Effector memory CD4-positive, alpha-beta T cell (primary cell): Measurements from ENCODE around the gene PSMB5.

ENCODE experiments used
- DNase-seq, 3 donors: peaks; one replicate each; pipeline ENCODE4 v3.0.0-alpha.2; 2020
- H3K27ac ChIP-seq: 2 replicates; pipeline ENCODE4 v1.7.0; 2013; ENCODE audit warnings: mild to moderate bottlenecking, low read length, moderate library complexity; ENCODE audit not compliant: insufficient read depth, poor library complexity, severe bottlenecking
- H3K27me3 ChIP-seq: replicated peaks from 2 replicates; pipeline ENCODE4 v1.7.0; 2013; ENCODE audit warnings: mild to moderate bottlenecking, low read length; ENCODE audit not compliant: insufficient read depth, control insufficient read depth, poor library complexity, severe bottlenecking
- H3K36me3 ChIP-seq: 2 replicates; pipeline ENCODE4 v1.7.0; 2013; ENCODE audit warnings: mild to moderate bottlenecking, low read length, moderate library complexity; ENCODE audit not compliant: control insufficient read depth, insufficient read depth
- H3K4me1 ChIP-seq: 2 replicates; pipeline ENCODE4 v1.7.0; 2013; ENCODE audit warnings: low read length, mild to moderate bottlenecking; ENCODE audit not compliant: control insufficient read depth, insufficient read depth, poor library complexity, severe bottlenecking
- H3K4me3 ChIP-seq: 2 replicates; pipeline ENCODE4 v1.7.0; 2013; ENCODE audit warnings: low read length, low read depth, mild to moderate bottlenecking; ENCODE audit not compliant: insufficient read depth, poor library complexity, severe bottlenecking
- H3K9me3 ChIP-seq: 2 replicates; pipeline ENCODE4 v1.7.0; 2013; ENCODE audit warnings: mild to moderate bottlenecking, low read length, moderate library complexity; ENCODE audit not compliant: control insufficient read depth

Gene PSMB5

DNA sequence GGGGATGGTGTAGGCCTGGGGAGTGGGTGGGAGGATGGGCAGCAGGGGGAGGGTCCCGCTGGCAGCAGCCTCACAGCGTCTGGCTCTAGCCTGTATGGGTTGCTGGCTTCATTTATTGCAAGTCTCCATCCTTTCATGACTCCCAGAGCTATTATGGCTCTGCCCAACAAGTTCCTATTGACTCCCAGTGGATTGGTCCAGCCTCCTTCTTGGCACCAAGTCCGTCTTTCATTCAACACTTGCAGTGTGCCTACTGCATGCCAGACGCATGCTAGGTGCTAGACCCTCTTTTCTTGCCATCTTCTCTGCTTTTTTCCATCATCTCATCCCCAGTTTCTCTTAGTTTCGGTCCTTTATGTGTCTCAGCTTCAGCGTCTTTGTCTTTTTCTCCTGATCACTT is 8.4 kb upstream of the PSMB5 start:
- no peak overlapping the region for H3K27ac ChIP-seq
- H3K27me3 ChIP-seq = no peaks in the 10 kb centered on the region
- H3K36me3 ChIP-seq = no peaks in the 10 kb centered on the region
- H3K4me1 ChIP-seq = no peaks in the 10 kb centered on the region
- DNase-seq = no peak
- no peaks in the 10 kb centered on the region for H3K9me3 ChIP-seq
- H3K4me3 ChIP-seq = no peak overlapping the region

GRCh38 chr14:23042162-23042965 is 7.7 kb upstream of the PSMB5 start, which contains the start of gene PSMB11:
PSMB11 (plus strand) TSS chr14:23042212; CDS start chr14:23042226, 14 bp downstream.
- H3K27me3 ChIP-seq = no peaks in the 10 kb centered on the region
- H3K9me3 ChIP-seq = no peaks in the 10 kb centered on the region
- no peaks in the 10 kb centered on the region for H3K36me3 ChIP-seq
- no peaks in the 10 kb centered on the region for H3K4me1 ChIP-seq
- no peak within 1 kb of the TSS for H3K27ac ChIP-seq
- no peak within 1 kb of the TSS for H3K4me3 ChIP-seq
- DNase-seq = no peak

DNA sequence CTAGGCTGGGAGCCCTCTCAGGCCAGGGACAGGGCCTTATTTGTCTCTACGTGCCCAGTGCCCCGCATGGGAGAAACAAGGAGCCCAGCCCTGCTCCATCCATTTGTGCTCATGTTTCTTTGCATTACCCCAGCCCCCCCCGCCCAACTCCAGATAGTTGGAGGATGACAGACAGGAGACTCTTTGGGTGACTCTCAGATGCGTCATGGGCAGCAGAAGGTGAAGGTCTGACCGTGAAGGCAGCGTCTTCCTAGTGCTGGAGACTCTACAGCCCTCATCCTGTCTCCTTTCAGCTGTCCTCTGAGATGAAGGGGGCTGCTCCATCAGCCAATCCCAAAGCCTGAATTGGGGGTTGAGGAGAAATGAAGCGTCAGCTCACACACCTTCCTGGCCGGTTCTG is 7.0 kb upstream of the PSMB5 start:
- H3K4me1 ChIP-seq = no peaks in the 10 kb centered on the region
- no peaks in the 10 kb centered on the region for H3K36me3 ChIP-seq
- no peaks in the 10 kb centered on the region for H3K9me3 ChIP-seq
- H3K27ac ChIP-seq = no peak overlapping the region
- H3K27me3 ChIP-seq = no peaks in the 10 kb centered on the region
- DNase-seq = no peak
- no peak overlapping the region for H3K4me3 ChIP-seq

DNA sequence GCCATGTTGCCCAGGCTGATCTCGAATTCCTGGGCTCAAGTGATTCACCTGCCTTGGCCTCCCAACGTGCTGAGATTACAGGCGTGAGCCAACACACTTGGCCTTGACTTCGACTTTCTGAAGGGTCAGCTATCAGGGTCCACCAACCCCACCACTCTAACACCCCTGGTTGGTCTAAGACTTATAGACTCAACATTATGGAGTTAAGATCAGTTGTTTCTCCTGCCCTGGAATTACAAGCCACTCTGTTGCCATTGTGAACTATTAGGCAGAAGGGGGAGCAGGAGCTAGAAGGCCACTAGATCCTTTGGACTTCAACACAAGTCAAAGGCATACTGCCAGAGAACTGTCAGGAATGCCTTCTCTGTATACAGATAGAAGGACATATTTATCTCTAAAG is 5.4 kb upstream of the PSMB5 start:
- H3K4me3 ChIP-seq = no peak overlapping the region
- no peak for DNase-seq
- no peaks in the 10 kb centered on the region for H3K9me3 ChIP-seq
- H3K36me3 ChIP-seq = no peaks in the 10 kb centered on the region
- no peaks in the 10 kb centered on the region for H3K27me3 ChIP-seq
- H3K4me1 ChIP-seq = no peaks in the 10 kb centered on the region
- no peak overlapping the region for H3K27ac ChIP-seq

GRCh38 chr14:23035303-23036144 is 824 bp upstream of the PSMB5 start:
- DNase-seq = no peak
- Histone ChIP-seq H3K27me3 (no peaks in the 10 kb centered on the region), H3K4me3 (peak overlapping the region; percentile 79), H3K36me3 (peaks cover 16% of the 10 kb centered on the region), H3K4me1 (peaks cover 14% of the 10 kb centered on the region), H3K9me3 (no peaks in the 10 kb centered on the region), H3K27ac (peak overlapping the region; percentile 87)

DNA sequence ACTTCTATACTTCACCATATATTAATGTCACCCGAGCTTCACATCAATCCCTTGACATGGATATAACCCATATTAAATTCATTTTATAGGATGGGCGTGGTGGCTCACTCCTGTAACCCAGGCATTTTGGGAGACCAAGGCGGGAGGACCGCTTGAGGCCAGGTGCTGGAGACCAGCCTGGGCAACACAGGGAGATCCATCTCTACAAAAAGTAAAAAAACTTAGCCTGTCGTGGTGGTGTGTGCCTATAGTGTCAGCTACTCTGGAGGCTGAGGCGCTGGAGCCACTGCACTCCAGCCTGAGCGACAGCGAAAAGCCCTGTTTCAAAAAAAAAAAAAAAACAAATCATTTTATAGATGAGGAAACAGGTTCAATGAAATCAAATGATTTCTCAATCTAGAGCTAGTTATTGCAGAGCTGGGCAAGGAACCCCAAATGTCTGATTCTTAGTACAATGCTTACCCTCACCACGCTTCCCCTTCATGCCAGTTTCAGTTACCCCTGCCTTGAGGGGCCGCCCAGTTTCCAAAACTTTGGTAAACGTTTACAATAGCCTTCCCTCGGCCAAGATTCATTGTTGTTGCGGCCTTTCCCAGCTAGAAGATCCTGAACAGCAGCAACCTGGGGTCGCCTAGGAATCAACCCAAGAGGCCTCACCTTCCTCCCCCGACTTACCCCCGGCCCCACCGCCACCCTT is 751 bp downstream of the PSMB5 start:
- no peaks in the 10 kb centered on the region for H3K9me3 ChIP-seq
- peak overlapping the region; percentile 87 for H3K27ac ChIP-seq
- no peaks in the 10 kb centered on the region for H3K27me3 ChIP-seq
- H3K4me1 ChIP-seq = peaks cover 14% of the 10 kb centered on the region
- H3K4me3 ChIP-seq = peak overlapping the region; percentile 79
- peaks cover 20% of the 10 kb centered on the region for H3K36me3 ChIP-seq
- DNase-seq = no peak

DNA sequence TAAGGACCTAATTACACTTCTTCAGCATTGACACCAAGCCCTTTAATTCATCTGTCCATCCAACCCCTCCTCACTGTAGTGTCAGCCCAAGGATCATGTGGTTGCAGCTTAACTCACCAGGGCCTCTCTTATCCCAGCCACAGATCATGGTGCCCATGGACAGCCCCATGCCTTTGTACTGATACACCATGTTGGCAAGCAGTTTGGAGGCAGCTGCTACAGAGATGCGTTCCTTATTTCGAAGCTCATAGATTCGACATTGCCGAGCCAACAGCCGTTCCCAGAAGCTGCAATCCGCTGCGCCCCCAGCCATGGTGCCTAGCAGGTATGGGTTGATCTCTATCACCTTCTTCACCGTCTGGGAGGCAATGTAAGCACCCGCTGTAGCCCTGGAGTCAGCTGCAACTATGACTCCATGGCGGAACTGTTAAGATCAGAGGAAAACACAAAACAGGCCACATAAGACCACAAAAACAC is 1.4 kb downstream of the PSMB5 start:
- DNase-seq = no peak

GRCh38 chr14:23030936-23031335 is 3.8 kb downstream of the PSMB5 start:
- Histone ChIP-seq H3K27ac (no peak overlapping the region), H3K36me3 (peaks cover 23% of the 10 kb centered on the region), H3K9me3 (no peaks in the 10 kb centered on the region), H3K27me3 (no peaks in the 10 kb centered on the region), H3K4me3 (no peak overlapping the region), H3K4me1 (peaks cover 17% of the 10 kb centered on the region)
- no peak for DNase-seq

More for the DNA sequence above, 1.4 kb downstream of the PSMB5 start:
- Histone ChIP-seq H3K36me3 (peaks cover 20% of the 10 kb centered on the region), H3K27me3 (no peaks in the 10 kb centered on the region), H3K27ac (no peak overlapping the region), H3K4me1 (peaks cover 17% of the 10 kb centered on the region), H3K4me3 (no peak overlapping the region), H3K9me3 (no peaks in the 10 kb centered on the region)

GRCh38 chr14:23028799-23029198 is 5.9 kb downstream of the PSMB5 start:
- H3K27ac ChIP-seq = peak overlapping the region; percentile 14

More at GRCh38 chr14:23028799-23029198, 5.9 kb downstream of the PSMB5 start:
- H3K27me3 ChIP-seq = no peaks in the 10 kb centered on the region
- H3K4me3 ChIP-seq = no peak overlapping the region
- DNase-seq = no peak
- peaks cover 29% of the 10 kb centered on the region for H3K36me3 ChIP-seq
- no peaks in the 10 kb centered on the region for H3K9me3 ChIP-seq
- H3K4me1 ChIP-seq = peaks cover 11% of the 10 kb centered on the region
